Testis (tissue), 3 donors: ENCODE results near the gene PPP1R12B. TPM values are rescaled to one million over a fixed set of nuclear protein-coding genes. Genes with fewer than 3 reads are reported as not detected.
"Not testable (repeated sequence)": the region's sequence is repeated elsewhere in the genome, so short reads cannot be mapped to it uniquely, and the experiment has no call there.

Source experiments
- DNase-seq: peaks from one replicate; pipeline ENCODE4 v3.0.0-alpha.2; 2019
- H3K27ac ChIP-seq, 2 donors: fragments of 200-600 bp; sonication (generic); one replicate each; pipeline ENCODE4 v1.5.1; 2019
- H3K27me3 ChIP-seq: fragments of 200-600 bp; sonication (generic); one replicate; pipeline ENCODE4 v1.5.1; 2019
- H3K36me3 ChIP-seq: fragments of 200-600 bp; sonication (generic); one replicate; pipeline ENCODE4 v1.5.1; 2017; ENCODE audit warnings: low read depth; ENCODE audit errors: missing control alignments
- H3K4me1 ChIP-seq: fragments of 200-600 bp; sonication (generic); one replicate; pipeline ENCODE4 v1.5.1; 2019
- H3K4me3 ChIP-seq, 2 donors: fragments of 200-600 bp; sonication (generic); one replicate each; pipeline ENCODE4 v1.5.1; 2017 to 2019
- H3K9me3 ChIP-seq: fragments of 200-600 bp; sonication (generic); one replicate; pipeline ENCODE4 v1.5.1; 2017
- POLR2A ChIP-seq: fragments of 450-650 bp; IDR thresholded peaks from one replicate; pipeline ENCODE4 v1.6.1; 2017; ENCODE audit warnings: antibody characterized with exemption, mild to moderate bottlenecking, moderate library complexity
- WGBS, 2 donors: methylation state at CpG; one replicate each; pipeline ENCODE4 v1.1.5; 2018; 5-methylcytosine and 5-hydroxymethylcytosine counted together
- intact Hi-C: fragments of 100-400 bp; cut with DNase I; formaldehyde crosslinking; loops from one replicate; pipeline ENCODE4 v1.15.1; 2023; ENCODE audit warnings: low total_unique reads
- polyA plus RNA-seq: library from polyadenylated mRNA; stranded (reverse); fragments of 350-450 nt; fragmentation: Illumina TruSeq; extraction: RNeasy Lipid Tissue Mini Kit (QIAGEN cat#74804); gene quantifications from one replicate; pipeline ENCODE4 v1.2.3, GENCODE V29; 2014; ENCODE audit warnings: low read depth, low replicate concordance; ENCODE audit not compliant: insufficient read depth
- small RNA-seq, 2 donors: library from RNA; depleted of rRNA; stranded (forward); fragments of <200 nt; gene quantifications; one replicate each; pipeline ENCODE3, GENCODE V24; 2016
- total RNA-seq, 2 donors: library from RNA; depleted of rRNA; stranded (reverse); fragments of >200 nt; gene quantifications; one replicate each; pipeline ENCODE4 v1.2.3, GENCODE V29; 2016
- TF ChIP-seq, protein P1 (sequence below), 3 experiments: fragments of 450-650 bp in 2 of 3; fragments of 200-600 bp in 1 of 3; sonication (generic) in 1 of 3; IDR thresholded peaks; one replicate each; pipeline ENCODE4 v1.5.1; 2016 to 2019; ENCODE audit warnings: antibody characterized with exemption in 3 of 3, mild to moderate bottlenecking in 2 of 3, moderate library complexity in 1 of 3

The PPP1R12B gene
- total and polyA plus RNA-seq, 3 donors from 2014 or later: 32.6 to 61.2 (median 54.6) TPM

DNA sequence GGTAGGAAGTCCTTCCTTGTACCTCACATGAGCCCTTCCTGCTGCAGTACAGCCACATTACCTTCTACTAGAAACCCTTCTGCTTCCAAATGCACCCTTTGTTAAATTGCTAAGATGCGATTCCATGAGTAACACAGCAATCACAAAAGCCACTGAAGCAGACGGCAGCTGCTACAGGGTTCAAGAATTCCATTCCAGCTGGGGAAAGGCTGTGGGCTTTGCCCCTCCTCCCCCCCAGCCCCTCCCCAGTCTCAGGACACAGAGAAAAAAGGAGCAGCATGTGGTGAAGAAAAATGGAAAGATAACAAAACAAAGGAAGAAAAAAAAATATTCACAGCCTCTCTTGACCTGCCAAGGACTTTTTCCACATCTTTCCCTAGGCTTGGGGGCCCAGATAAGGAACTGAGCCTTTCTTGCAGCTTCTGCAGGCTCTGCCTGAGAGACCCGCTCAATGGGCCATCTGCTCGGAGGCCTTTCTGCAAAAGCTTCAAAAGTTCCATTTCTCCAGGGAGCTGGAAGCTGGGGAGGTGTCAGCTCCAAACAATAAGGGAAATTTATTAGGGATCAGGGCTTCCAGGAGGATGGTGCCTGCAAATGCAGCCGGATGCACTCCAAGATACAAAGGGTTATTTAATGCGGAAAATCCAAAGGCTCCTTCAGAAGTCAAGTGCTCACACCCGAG is 289.7 kb downstream of the PPP1R12B start:
- H3K27me3 ChIP-seq: no peaks in the 10 kb centered on the region
- no peaks in the 10 kb centered on the region for H3K9me3 ChIP-seq
- intact Hi-C loops: no loop called here
- H3K27ac ChIP-seq: no peak overlapping the region
- H3K4me1 ChIP-seq: peaks cover 6% of the 10 kb centered on the region
- no peak overlapping the region for H3K4me3 ChIP-seq
- TF ChIP-seq, protein P1, sequence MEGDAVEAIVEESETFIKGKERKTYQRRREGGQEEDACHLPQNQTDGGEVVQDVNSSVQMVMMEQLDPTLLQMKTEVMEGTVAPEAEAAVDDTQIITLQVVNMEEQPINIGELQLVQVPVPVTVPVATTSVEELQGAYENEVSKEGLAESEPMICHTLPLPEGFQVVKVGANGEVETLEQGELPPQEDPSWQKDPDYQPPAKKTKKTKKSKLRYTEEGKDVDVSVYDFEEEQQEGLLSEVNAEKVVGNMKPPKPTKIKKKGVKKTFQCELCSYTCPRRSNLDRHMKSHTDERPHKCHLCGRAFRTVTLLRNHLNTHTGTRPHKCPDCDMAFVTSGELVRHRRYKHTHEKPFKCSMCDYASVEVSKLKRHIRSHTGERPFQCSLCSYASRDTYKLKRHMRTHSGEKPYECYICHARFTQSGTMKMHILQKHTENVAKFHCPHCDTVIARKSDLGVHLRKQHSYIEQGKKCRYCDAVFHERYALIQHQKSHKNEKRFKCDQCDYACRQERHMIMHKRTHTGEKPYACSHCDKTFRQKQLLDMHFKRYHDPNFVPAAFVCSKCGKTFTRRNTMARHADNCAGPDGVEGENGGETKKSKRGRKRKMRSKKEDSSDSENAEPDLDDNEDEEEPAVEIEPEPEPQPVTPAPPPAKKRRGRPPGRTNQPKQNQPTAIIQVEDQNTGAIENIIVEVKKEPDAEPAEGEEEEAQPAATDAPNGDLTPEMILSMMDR (IDR thresholded peaks at IDR 0.05): no peak
- 71 to 84% methylated on average over 7 of the region's 7 CpGs for WGBS, 2 donors
- DNase-seq: no peak
- H3K36me3 ChIP-seq: no peaks in the 10 kb centered on the region

DNA sequence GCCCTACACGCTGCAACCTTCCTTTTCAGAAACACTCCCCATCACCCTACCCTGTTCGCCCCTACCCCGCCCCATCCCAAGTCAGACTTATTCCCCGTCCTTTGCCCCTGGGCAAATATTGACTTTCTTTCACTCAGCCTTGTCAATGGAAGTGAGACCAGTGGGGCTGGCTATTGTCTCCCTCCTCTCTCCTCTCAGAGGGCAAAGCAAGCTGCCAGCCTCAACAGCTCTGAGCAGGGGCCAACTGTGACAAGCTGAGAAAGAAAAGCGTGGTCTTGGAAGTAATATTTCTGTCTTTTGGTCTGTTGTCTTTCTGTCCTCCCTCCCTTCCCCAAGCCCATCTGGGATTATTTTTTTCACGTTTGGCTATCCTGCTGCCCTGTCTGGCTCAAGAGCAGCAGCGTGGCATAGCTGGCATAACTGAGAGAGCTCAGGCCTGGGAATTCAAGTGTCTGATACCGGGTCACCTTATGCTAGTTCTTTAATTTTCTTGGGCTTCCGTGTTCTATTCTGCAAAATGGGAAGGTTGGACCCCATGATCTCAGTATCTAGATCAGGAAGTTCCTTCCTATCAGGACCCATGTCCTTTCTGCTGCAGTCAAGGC is 290.3 kb downstream of the PPP1R12B start:
- peaks cover 12% of the 10 kb centered on the region for H3K4me1 ChIP-seq
- intact Hi-C loops, DNase-seq, H3K36me3 ChIP-seq, H3K4me3 ChIP-seq, H3K27ac ChIP-seq, H3K9me3 ChIP-seq, H3K27me3 ChIP-seq: not testable (repeated sequence)
- 80 to 86% methylated on average over 9 of the region's 9 CpGs for WGBS, 2 donors

DNA sequence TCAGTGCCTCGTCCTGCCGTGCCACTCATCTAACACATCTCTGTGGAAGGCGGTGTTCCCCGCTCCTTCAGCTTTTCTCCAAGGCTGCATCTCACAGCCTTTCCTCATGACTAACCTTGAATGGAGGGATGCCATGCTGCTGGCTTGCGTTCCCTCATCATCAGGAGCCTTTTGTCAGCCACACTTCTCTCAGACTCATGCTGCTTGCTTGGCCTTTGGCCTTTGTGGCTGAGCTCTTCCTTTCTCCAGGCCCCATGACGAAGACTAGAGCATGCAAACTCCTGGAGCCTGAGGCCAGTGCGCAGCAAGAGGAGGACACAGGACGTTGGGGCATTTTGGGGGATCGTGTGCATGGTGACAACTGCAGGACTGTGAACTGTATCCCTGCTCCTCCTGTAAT is 291.0 kb downstream of the PPP1R12B start:
- Histone ChIP-seq H3K9me3 (no peaks in the 10 kb centered on the region), H3K27me3 (no peaks in the 10 kb centered on the region), H3K36me3 (no peaks in the 10 kb centered on the region), H3K4me1 (peaks cover 19% of the 10 kb centered on the region), H3K4me3 (no peak overlapping the region), H3K27ac (no peak overlapping the region)
- TF ChIP-seq POLR2A: no peak
- TF ChIP-seq, protein P1 (IDR thresholded peaks at IDR 0.05): no peak
- intact Hi-C loops: no loop called here
- 85 to 91% methylated on average over 9 of the region's 9 CpGs for WGBS, 2 donors
- no peak for DNase-seq

DNA sequence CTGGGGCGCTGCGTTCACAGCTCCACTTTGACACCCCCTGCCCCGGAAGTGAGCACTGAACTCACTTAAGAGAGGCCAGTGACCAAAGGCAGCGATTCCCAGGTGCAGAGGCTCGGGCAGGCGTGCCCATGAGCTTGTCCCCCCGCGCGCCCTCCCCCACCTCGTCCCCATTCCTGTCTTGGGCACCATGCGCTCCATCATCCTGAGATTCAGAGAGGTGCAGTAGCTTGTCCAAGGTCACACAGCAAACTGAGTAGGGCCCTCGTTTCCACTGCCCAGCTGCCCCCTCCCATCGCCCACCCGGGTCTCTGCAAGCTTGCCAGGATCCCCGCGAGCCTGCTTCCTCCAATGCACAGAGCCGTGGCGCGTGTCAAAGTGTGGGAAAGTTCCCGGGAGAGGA is 293.7 kb downstream of the PPP1R12B start:
- H3K4me1 ChIP-seq: peaks cover 21% of the 10 kb centered on the region
- intact Hi-C loops: no loop called here
- no peak overlapping the region for H3K27ac ChIP-seq
- peak overlapping the region in 1 of 2 donors; percentile 48 for H3K4me3 ChIP-seq
- TF ChIP-seq POLR2A: no peak
- TF ChIP-seq, protein P1 (IDR thresholded peaks at IDR 0.05): no peak
- H3K27me3 ChIP-seq: no peaks in the 10 kb centered on the region
- 38 to 58% methylated on average over 9 to 20 of the region's 20 CpGs for WGBS, 2 donors
- no peak for DNase-seq
- no peaks in the 10 kb centered on the region for H3K9me3 ChIP-seq
- no peaks in the 10 kb centered on the region for H3K36me3 ChIP-seq

Small RNA genes lying within 50 kb of the gene (small RNA-seq; reads per million reads assigned to genes)
- 0 reads per million in 2 donors for gene AC099336.2
- 0 reads per million in 2 donors for gene RF00156
- gene RNU6-89P: 0 reads per million in 2 donors

Other genes with a start within 250 kb of the PPP1R12B start
- 1 to 10 TPM in 1 of 2 donors, under 1 TPM in 1; 0.56 to 1.6 TPM for gene GPR37L1, start 225.8 kb upstream of the PPP1R12B start, total RNA-seq
- 0.42 TPM for gene GPR37L1, start 225.8 kb upstream of the PPP1R12B start, polyA plus RNA-seq
- 10 to 100 TPM; 63.9 to 80.8 TPM for gene ARL8A, start 204.0 kb upstream of the PPP1R12B start, total RNA-seq
- gene ARL8A, start 204.0 kb upstream of the PPP1R12B start, polyA plus RNA-seq: 46.9 TPM
- 100 to 1,000 TPM in 1 of 2 donors, 10 to 100 TPM in 1; 84.1 to 119 TPM for gene PTPN7, start 188.1 kb upstream of the PPP1R12B start, total RNA-seq
- 43.0 TPM for gene PTPN7, start 188.1 kb upstream of the PPP1R12B start, polyA plus RNA-seq
- gene LGR6, start 154.9 kb upstream of the PPP1R12B start, total RNA-seq: 1 to 10 TPM; 8.1 to 8.3 TPM
- gene LGR6, start 154.9 kb upstream of the PPP1R12B start, polyA plus RNA-seq: 18.4 TPM
- 10 to 100 TPM; 29.9 to 43.9 TPM for gene UBE2T, start 6.8 kb upstream of the PPP1R12B start, total RNA-seq
- 49.0 TPM for gene UBE2T, start 6.8 kb upstream of the PPP1R12B start, polyA plus RNA-seq